Central memory CD8-positive, alpha-beta T cell (primary cell): ENCODE measurements around the gene ASS1.

Experiments
- ATAC-seq: fragments of 150-1000 bp; cut with Tn5 transposase; replicated peaks from 2 replicates; pipeline ENCODE4 v1.10.0; 2022; ENCODE audit warnings: mild to moderate bottlenecking, moderate FRiP score, moderate number of reproducible peaks; ENCODE audit not compliant: poor library complexity, severe bottlenecking; ENCODE audit errors: extremely low read depth
- DNase-seq, 2 donors: peaks; one replicate each; pipeline ENCODE4 v3.0.0; 2021; ENCODE audit warnings: low spot score in 2 of 2
- H3K27ac Mint-ChIP-seq: one replicate; pipeline ENCODE4 v1.8.0; 2022; ENCODE audit warnings: low read depth, mild to moderate bottlenecking, moderate library complexity, mixed read lengths
- H3K27me3 Mint-ChIP-seq: one replicate; pipeline ENCODE4 v1.8.0; 2022; ENCODE audit warnings: mixed read lengths
- H3K36me3 Mint-ChIP-seq: one replicate; pipeline ENCODE4 v1.8.0; 2022; ENCODE audit warnings: mild to moderate bottlenecking, moderate library complexity, mixed read lengths; ENCODE audit not compliant: insufficient read depth
- H3K4me1 Mint-ChIP-seq: one replicate; pipeline ENCODE4 v1.8.0; 2022; ENCODE audit warnings: mixed read lengths
- H3K4me3 Mint-ChIP-seq: one replicate; pipeline ENCODE4 v1.8.0; 2022; ENCODE audit warnings: mild to moderate bottlenecking, moderate library complexity, mixed read lengths
- H3K9me3 Mint-ChIP-seq: one replicate; pipeline ENCODE4 v1.8.0; 2022; ENCODE audit warnings: mixed read lengths

ASS1 gene

GRCh38 chr9:130493476-130493875 is 48.7 kb downstream of the ASS1 start:
- DNase-seq, result no peak
- ATAC-seq, result no peak
- Mint-ChIP-seq H3K27me3 (peaks cover 31% of the 10 kb centered on the region), H3K9me3 (no peaks in the 10 kb centered on the region), H3K36me3 (no peaks in the 10 kb centered on the region), H3K4me3 (no peak overlapping the region), H3K4me1 (no peaks in the 10 kb centered on the region), H3K27ac (no peak overlapping the region)

GRCh38 chr9:130495067-130495466 is 50.3 kb downstream of the ASS1 start:
- ATAC-seq, result no peak
- Mint-ChIP-seq H3K9me3 (no peaks in the 10 kb centered on the region), H3K4me1 (no peaks in the 10 kb centered on the region), H3K27me3 (peaks cover 31% of the 10 kb centered on the region), H3K36me3 (no peaks in the 10 kb centered on the region), H3K4me3 (no peak overlapping the region), H3K27ac (no peak overlapping the region)
- DNase-seq, result no peak

GRCh38 chr9:130497139-130497538 is 52.4 kb downstream of the ASS1 start:
- Mint-ChIP-seq H3K4me1 (no peaks in the 10 kb centered on the region), H3K36me3 (no peaks in the 10 kb centered on the region), H3K9me3 (no peaks in the 10 kb centered on the region), H3K27me3 (peaks cover 18% of the 10 kb centered on the region), H3K4me3 (no peak overlapping the region), H3K27ac (no peak overlapping the region)
- no peak for ATAC-seq
- DNase-seq, result no peak

GRCh38 chr9:130498298-130498917 is 53.6 kb downstream of the ASS1 start:
- Mint-ChIP-seq H3K27ac (no peak overlapping the region), H3K36me3 (no peaks in the 10 kb centered on the region), H3K9me3 (no peaks in the 10 kb centered on the region), H3K4me1 (no peaks in the 10 kb centered on the region), H3K27me3 (peaks cover 18% of the 10 kb centered on the region), H3K4me3 (no peak overlapping the region)
- no peak for DNase-seq
- ATAC-seq, result no peak

- no peak for ATAC-seq
- Mint-ChIP-seq H3K27me3 (peaks cover 18% of the 10 kb centered on the region), H3K36me3 (no peaks in the 10 kb centered on the region), H3K4me3 (no peak overlapping the region), H3K4me1 (no peaks in the 10 kb centered on the region), H3K27ac (no peak overlapping the region), H3K9me3 (no peaks in the 10 kb centered on the region)
- DNase-seq, result no peak
Observed at GRCh38 chr9:130498918-130499698, 54.3 kb downstream of the ASS1 start.

- Mint-ChIP-seq H3K4me3 (no peak overlapping the region), H3K36me3 (no peaks in the 10 kb centered on the region), H3K4me1 (no peaks in the 10 kb centered on the region), H3K9me3 (no peaks in the 10 kb centered on the region), H3K27ac (no peak overlapping the region), H3K27me3 (peaks cover 14% of the 10 kb centered on the region)
- ATAC-seq, result no peak
- DNase-seq, result no peak
Observed at GRCh38 chr9:130499804-130500263, 55.1 kb downstream of the ASS1 start.

- Mint-ChIP-seq H3K4me1 (no peaks in the 10 kb centered on the region), H3K4me3 (no peak overlapping the region), H3K27ac (no peak overlapping the region), H3K9me3 (no peaks in the 10 kb centered on the region), H3K36me3 (no peaks in the 10 kb centered on the region), H3K27me3 (peaks cover 7% of the 10 kb centered on the region)
- DNase-seq (no peak), ATAC-seq (no peak)
Observed at GRCh38 chr9:130500340-130501180, 55.8 kb downstream of the ASS1 start.

GRCh38 chr9:130501639-130502038 is 56.9 kb downstream of the ASS1 start:
- no peak overlapping the region for H3K27ac Mint-ChIP-seq
- H3K27me3 Mint-ChIP-seq, result no peaks in the 10 kb centered on the region
- H3K4me3 Mint-ChIP-seq, result no peak overlapping the region
- no peaks in the 10 kb centered on the region for H3K9me3 Mint-ChIP-seq
- no peak for ATAC-seq
- no peaks in the 10 kb centered on the region for H3K4me1 Mint-ChIP-seq
- no peak for DNase-seq
- no peaks in the 10 kb centered on the region for H3K36me3 Mint-ChIP-seq

- no peak for ATAC-seq
- H3K27ac Mint-ChIP-seq, result no peak overlapping the region
- no peak for DNase-seq
- H3K4me3 Mint-ChIP-seq, result no peak overlapping the region
- peaks cover 4% of the 10 kb centered on the region for H3K9me3 Mint-ChIP-seq
- H3K4me1 Mint-ChIP-seq, result no peaks in the 10 kb centered on the region
- peaks cover 41% of the 10 kb centered on the region for H3K27me3 Mint-ChIP-seq
- H3K36me3 Mint-ChIP-seq, result no peaks in the 10 kb centered on the region
Observed at GRCh38 chr9:130508218-130508617, 63.5 kb downstream of the ASS1 start.

- ATAC-seq, result no peak
- no peak overlapping the region for H3K4me3 Mint-ChIP-seq
- H3K27ac Mint-ChIP-seq, result no peak overlapping the region
- peaks cover 41% of the 10 kb centered on the region for H3K27me3 Mint-ChIP-seq
- no peaks in the 10 kb centered on the region for H3K36me3 Mint-ChIP-seq
- no peaks in the 10 kb centered on the region for H3K4me1 Mint-ChIP-seq
- DNase-seq, result no peak
- peaks cover 4% of the 10 kb centered on the region for H3K9me3 Mint-ChIP-seq
Observed at GRCh38 chr9:130512199-130512598, 67.4 kb downstream of the ASS1 start.

- H3K9me3 Mint-ChIP-seq, result peaks cover 4% of the 10 kb centered on the region
Observed at GRCh38 chr9:130513078-130513477, 68.3 kb downstream of the ASS1 start.

GRCh38 chr9:130518233-130518632 is 73.5 kb downstream of the ASS1 start:
- no peak for DNase-seq
- no peak overlapping the region for H3K27ac Mint-ChIP-seq
- H3K36me3 Mint-ChIP-seq, result peaks cover 2% of the 10 kb centered on the region
- H3K9me3 Mint-ChIP-seq, result no peaks in the 10 kb centered on the region
- peaks cover 37% of the 10 kb centered on the region for H3K27me3 Mint-ChIP-seq
- H3K4me1 Mint-ChIP-seq, result no peaks in the 10 kb centered on the region
- no peak overlapping the region for H3K4me3 Mint-ChIP-seq
- ATAC-seq, result no peak

More at GRCh38 chr9:130513078-130513477, 68.3 kb downstream of the ASS1 start:
- Mint-ChIP-seq H3K4me1 (no peaks in the 10 kb centered on the region), H3K4me3 (no peak overlapping the region), H3K36me3 (peaks cover 2% of the 10 kb centered on the region), H3K27ac (no peak overlapping the region), H3K27me3 (peaks cover 47% of the 10 kb centered on the region)
- DNase-seq, result no peak
- no peak for ATAC-seq
